Breast epithelium (tissue), 3 donors: Measurements from ENCODE around the gene TRIP12.

Experiments
- CTCF ChIP-seq, 3 donors: fragments of 450-650 bp; IDR thresholded peaks; one replicate each; pipeline ENCODE4 v1.5.1; 2016 to 2017; ENCODE audit warnings: antibody characterized with exemption in 3 of 3, mild to moderate bottlenecking in 3 of 3, moderate library complexity in 3 of 3
- POLR2A ChIP-seq: fragments of 450-650 bp; IDR thresholded peaks from one replicate; pipeline ENCODE4 v1.6.1; 2016; ENCODE audit warnings: antibody characterized with exemption, mild to moderate bottlenecking, moderate library complexity
- POLR2AphosphoS5 ChIP-seq, 3 donors: sonication (generic); formaldehyde crosslinking; IDR thresholded peaks; one replicate each; pipeline ENCODE4 v1.6.1; 2017; ENCODE audit warnings: antibody characterized with exemption in 3 of 3

- TF ChIP-seq CTCF (IDR thresholded peaks at IDR 0.05) (no peak), POLR2AphosphoS5 (IDR thresholded peaks at IDR 0.05) (no peak), POLR2A (no peak)
Measured at GRCh38 chr2:229798446-229799155, 123.2 kb downstream of the TRIP12 start.
